ENCODE measurements around the gene ZNF443. TPM values are rescaled to one million over a fixed set of nuclear protein-coding genes. Genes with fewer than 3 reads are reported as not detected.

ZNF443 gene
- total and polyA plus RNA-seq, 9 of the 15 experiments (the other 6 are each of a cell fraction or from before 2014, with no cell fraction given), result 1.5 to 4.9 (median 2.8) TPM

GRCh38 chr19:12400633-12401502 is 40.0 kb downstream of the ZNF443 start, which contains the start of gene ZNF799 (continued):
- TF ChIP-seq CTCFL (IDR thresholded peaks at IDR 0.05; ENCODE audit: borderline replicate concordance, insufficient read depth, low read depth, low read length, poor library complexity, severe bottlenecking) (no peak), FOXA1 (IDR thresholded peaks at IDR 0.05; ENCODE audit: borderline replicate concordance) (no peak), ZNF431 (CRISPR knock-in tag; IDR thresholded peaks at IDR 0.05) (no peak), HMG20A (CRISPR knock-in tag; conservative IDR thresholded peaks at IDR 0.05) (no peak), MEF2A (IDR thresholded peaks at IDR 0.05; ENCODE audit: control insufficient read depth, low read depth, low read length) (no peak), HEY1 (CRISPR knock-in tag; IDR thresholded peaks at IDR 0.05; ENCODE audit: borderline replicate concordance) (no peak), E2F5 (CRISPR knock-in tag; IDR thresholded peaks at IDR 0.05) (no peak), EGR1 (conservative IDR thresholded peaks at IDR 0.05) (peak; percentile 66), XRCC4 (IDR thresholded peaks at IDR 0.05; ENCODE audit: extremely low read depth, insufficient read depth, insufficient read length) (no peak), SIX5 (IDR thresholded peaks at IDR 0.05; ENCODE audit: borderline replicate concordance in 1 of 2, insufficient read depth in 1 of 2, low read depth in 1 of 2, low read length in 2 of 2) (no peak)
- TF ChIP-seq, protein P1, sequence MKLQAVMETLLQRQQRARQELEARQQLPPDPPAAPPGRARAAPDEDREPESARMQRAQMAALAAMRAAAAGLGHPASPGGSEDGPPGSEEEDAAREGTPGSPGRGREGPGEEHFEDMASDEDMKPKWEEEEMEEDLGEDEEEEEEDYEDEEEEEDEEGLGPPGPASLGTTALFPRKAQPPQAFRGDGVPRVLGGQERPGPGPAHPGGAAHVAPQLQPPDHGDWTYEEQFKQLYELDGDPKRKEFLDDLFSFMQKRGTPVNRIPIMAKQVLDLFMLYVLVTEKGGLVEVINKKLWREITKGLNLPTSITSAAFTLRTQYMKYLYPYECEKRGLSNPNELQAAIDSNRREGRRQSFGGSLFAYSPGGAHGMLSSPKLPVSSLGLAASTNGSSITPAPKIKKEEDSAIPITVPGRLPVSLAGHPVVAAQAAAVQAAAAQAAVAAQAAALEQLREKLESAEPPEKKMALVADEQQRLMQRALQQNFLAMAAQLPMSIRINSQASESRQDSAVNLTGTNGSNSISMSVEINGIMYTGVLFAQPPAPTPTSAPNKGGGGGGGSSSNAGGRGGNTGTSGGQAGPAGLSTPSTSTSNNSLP (IDR thresholded peaks at IDR 0.05; ENCODE audit: borderline replicate concordance, low read depth, low read length), result no peak
- TF ChIP-seq, protein P2, sequence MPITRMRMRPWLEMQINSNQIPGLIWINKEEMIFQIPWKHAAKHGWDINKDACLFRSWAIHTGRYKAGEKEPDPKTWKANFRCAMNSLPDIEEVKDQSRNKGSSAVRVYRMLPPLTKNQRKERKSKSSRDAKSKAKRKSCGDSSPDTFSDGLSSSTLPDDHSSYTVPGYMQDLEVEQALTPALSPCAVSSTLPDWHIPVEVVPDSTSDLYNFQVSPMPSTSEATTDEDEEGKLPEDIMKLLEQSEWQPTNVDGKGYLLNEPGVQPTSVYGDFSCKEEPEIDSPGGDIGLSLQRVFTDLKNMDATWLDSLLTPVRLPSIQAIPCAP (CRISPR knock-in tag; IDR thresholded peaks at IDR 0.05; ENCODE audit: borderline replicate concordance), result no peak
- TF ChIP-seq, protein P3, sequence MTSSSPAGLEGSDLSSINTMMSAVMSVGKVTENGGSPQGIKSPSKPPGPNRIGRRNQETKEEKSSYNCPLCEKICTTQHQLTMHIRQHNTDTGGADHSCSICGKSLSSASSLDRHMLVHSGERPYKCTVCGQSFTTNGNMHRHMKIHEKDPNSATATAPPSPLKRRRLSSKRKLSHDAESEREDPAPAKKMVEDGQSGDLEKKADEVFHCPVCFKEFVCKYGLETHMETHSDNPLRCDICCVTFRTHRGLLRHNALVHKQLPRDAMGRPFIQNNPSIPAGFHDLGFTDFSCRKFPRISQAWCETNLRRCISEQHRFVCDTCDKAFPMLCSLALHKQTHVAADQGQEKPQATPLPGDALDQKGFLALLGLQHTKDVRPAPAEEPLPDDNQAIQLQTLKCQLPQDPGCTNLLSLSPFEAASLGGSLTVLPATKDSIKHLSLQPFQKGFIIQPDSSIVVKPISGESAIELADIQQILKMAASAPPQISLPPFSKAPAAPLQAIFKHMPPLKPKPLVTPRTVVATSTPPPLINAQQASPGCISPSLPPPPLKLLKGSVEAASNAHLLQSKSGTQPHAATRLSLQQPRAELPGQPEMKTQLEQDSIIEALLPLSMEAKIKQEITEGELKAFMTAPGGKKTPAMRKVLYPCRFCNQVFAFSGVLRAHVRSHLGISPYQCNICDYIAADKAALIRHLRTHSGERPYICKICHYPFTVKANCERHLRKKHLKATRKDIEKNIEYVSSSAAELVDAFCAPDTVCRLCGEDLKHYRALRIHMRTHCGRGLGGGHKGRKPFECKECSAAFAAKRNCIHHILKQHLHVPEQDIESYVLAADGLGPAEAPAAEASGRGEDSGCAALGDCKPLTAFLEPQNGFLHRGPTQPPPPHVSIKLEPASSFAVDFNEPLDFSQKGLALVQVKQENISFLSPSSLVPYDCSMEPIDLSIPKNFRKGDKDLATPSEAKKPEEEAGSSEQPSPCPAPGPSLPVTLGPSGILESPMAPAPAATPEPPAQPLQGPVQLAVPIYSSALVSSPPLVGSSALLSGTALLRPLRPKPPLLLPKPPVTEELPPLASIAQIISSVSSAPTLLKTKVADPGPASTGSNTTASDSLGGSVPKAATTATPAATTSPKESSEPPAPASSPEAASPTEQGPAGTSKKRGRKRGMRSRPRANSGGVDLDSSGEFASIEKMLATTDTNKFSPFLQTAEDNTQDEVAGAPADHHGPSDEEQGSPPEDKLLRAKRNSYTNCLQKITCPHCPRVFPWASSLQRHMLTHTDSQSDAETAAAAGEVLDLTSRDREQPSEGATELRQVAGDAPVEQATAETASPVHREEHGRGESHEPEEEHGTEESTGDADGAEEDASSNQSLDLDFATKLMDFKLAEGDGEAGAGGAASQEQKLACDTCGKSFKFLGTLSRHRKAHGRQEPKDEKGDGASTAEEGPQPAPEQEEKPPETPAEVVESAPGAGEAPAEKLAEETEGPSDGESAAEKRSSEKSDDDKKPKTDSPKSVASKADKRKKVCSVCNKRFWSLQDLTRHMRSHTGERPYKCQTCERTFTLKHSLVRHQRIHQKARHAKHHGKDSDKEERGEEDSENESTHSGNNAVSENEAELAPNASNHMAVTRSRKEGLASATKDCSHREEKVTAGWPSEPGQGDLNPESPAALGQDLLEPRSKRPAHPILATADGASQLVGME (CRISPR knock-in tag; IDR thresholded peaks at IDR 0.05), result no peak

Measured in K562 (cell line).